Uterus (tissue), 2 donors: ENCODE data around the gene GPR143.

ENCODE experiments used
- CTCF ChIP-seq, 4 experiments: fragments of 200-600 bp in 2 of 4; fragments of 450-650 bp in 2 of 4; sonication (generic) in 2 of 4; IDR thresholded peaks; one replicate each; pipeline ENCODE4 v1.5.1; 2016 to 2019; ENCODE audit warnings: antibody characterized with exemption in 4 of 4, mild to moderate bottlenecking in 2 of 4, moderate library complexity in 1 of 4
- POLR2A ChIP-seq, 2 donors: fragments of 450-650 bp; IDR thresholded peaks; one replicate each; pipeline ENCODE4 v1.6.1; 2016; ENCODE audit warnings: antibody characterized with exemption in 2 of 2, mild to moderate bottlenecking in 1 of 2, moderate library complexity in 1 of 2

DNA sequence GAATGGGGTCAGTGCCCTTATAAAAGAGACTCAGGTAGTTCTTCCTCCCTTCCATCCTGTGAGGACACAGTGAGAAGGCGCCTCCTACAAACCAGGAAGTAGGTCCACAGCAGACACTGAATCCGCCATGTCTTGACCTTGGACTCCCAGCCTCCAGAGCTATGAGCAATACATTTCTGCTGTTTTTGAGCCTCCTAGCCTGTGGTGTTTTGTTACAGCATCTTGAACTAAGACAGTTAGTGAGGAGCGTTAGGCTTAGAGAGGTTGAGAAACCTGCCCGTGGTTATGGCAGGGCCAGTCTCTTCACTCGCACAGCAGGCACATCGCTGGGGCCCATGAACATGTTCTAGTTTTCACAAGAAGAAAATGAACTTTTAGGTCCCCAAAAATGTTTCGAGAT is 40.3 kb upstream of the GPR143 start:
- TF ChIP-seq CTCF (IDR thresholded peaks at IDR 0.05), result no peak
- no peak for TF ChIP-seq POLR2A (IDR thresholded peaks at IDR 0.05)
